SK-N-SH treated with all-trans-retinoic acid at 6 μM for 48 hours (cell line): ENCODE results near the gene RAB2B.

Source experiments
- ATAC-seq: fragments of 200-7000 bp; cut with Tn5 transposase; 3 replicates; pipeline ENCODE4 v1.9.1; 2020; ENCODE audit warnings: mild to moderate bottlenecking, moderate library complexity
- BACH2 ChIP-seq: fragments of 250-450 bp; sonication (Bioruptor Pico); IDR thresholded peaks from 2 replicates; pipeline ENCODE4 v1.9.0; 2021; ENCODE audit warnings: mild to moderate bottlenecking, borderline replicate concordance
- CSDC2 ChIP-seq: fragments of 250-450 bp; sonication (Bioruptor Pico); IDR thresholded peaks from 2 replicates; pipeline ENCODE4 v1.5.0; 2020; ENCODE audit warnings: mild to moderate bottlenecking, moderate library complexity
- ISL1 ChIP-seq: fragments of 250-450 bp; sonication (Bioruptor Pico); IDR thresholded peaks from 2 replicates; pipeline ENCODE4 v2.1.2; 2022; ENCODE audit warnings: mild to moderate bottlenecking, moderate library complexity
- POU6F1 ChIP-seq: fragments of 250-450 bp; sonication (Bioruptor Pico); IDR thresholded peaks from 2 replicates; pipeline ENCODE4 v1.8.0; 2021; ENCODE audit warnings: low read depth, mild to moderate bottlenecking, moderate library complexity, borderline replicate concordance
- RARB ChIP-seq: fragments of 250-450 bp; sonication (Bioruptor Pico); IDR thresholded peaks from 2 replicates; pipeline ENCODE4 v1.8.0; 2021; ENCODE audit warnings: mild to moderate bottlenecking, moderate library complexity
- SNAI2 ChIP-seq: fragments of 250-450 bp; sonication (Bioruptor Pico); IDR thresholded peaks from 2 replicates; pipeline ENCODE4 v1.5.0; 2020; ENCODE audit warnings: mild to moderate bottlenecking, moderate library complexity
- TCF4 ChIP-seq: fragments of 250-450 bp; sonication (Bioruptor Pico); IDR thresholded peaks from 2 replicates; pipeline ENCODE4 v1.8.0; 2021; ENCODE audit warnings: mild to moderate bottlenecking, moderate library complexity, borderline replicate concordance
- TOX ChIP-seq: fragments of 250-450 bp; sonication (Bioruptor Pico); IDR thresholded peaks from 2 replicates; pipeline ENCODE4 v1.8.0; 2021; ENCODE audit warnings: mild to moderate bottlenecking, moderate library complexity, borderline replicate concordance
- ZC3H10 ChIP-seq: fragments of 250-450 bp; sonication (Bioruptor Pico); IDR thresholded peaks from 2 replicates; pipeline ENCODE4 v1.5.1; 2021; ENCODE audit warnings: mild to moderate bottlenecking, moderate library complexity
- ZFP3 ChIP-seq: fragments of 250-450 bp; sonication (Bioruptor Pico); IDR thresholded peaks from 2 replicates; pipeline ENCODE4 v1.5.0; 2020; ENCODE audit warnings: mild to moderate bottlenecking, moderate library complexity
- ZFP30 ChIP-seq: fragments of 450-650 bp; formaldehyde crosslinking; IDR thresholded peaks from 2 replicates; pipeline ENCODE4 v1.5.0; 2022; ENCODE audit warnings: mild to moderate bottlenecking, moderate library complexity
- ZNF565 ChIP-seq: fragments of 450-650 bp; formaldehyde crosslinking; conservative IDR thresholded peaks from 2 replicates; pipeline ENCODE4 v1.5.0; 2020; ENCODE audit warnings: low read depth, mild to moderate bottlenecking, moderate library complexity
- ZNF70 ChIP-seq: fragments of 450-650 bp; formaldehyde crosslinking; IDR thresholded peaks from 2 replicates; pipeline ENCODE4 v1.5.0; 2020; ENCODE audit warnings: mild to moderate bottlenecking, moderate library complexity
- TF ChIP-seq, protein P1 (sequence below): fragments of 250-450 bp; sonication (Bioruptor Pico); IDR thresholded peaks from 2 replicates; pipeline ENCODE4 v1.5.1; 2021; ENCODE audit warnings: mild to moderate bottlenecking, moderate library complexity

RAB2B gene

GRCh38 chr14:21419528-21419927 lies 57.2 kb downstream of the RAB2B start:
- TF ChIP-seq, protein P1, sequence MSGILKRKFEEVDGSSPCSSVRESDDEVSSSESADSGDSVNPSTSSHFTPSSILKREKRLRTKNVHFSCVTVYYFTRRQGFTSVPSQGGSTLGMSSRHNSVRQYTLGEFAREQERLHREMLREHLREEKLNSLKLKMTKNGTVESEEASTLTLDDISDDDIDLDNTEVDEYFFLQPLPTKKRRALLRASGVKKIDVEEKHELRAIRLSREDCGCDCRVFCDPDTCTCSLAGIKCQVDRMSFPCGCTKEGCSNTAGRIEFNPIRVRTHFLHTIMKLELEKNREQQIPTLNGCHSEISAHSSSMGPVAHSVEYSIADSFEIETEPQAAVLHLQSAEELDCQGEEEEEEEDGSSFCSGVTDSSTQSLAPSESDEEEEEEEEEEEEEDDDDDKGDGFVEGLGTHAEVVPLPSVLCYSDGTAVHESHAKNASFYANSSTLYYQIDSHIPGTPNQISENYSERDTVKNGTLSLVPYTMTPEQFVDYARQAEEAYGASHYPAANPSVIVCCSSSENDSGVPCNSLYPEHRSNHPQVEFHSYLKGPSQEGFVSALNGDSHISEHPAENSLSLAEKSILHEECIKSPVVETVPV = no peak
- no peak for TF ChIP-seq CSDC2 (CRISPR knock-in tag)
- no peak for TF ChIP-seq SNAI2 (CRISPR knock-in tag)
- TF ChIP-seq TOX (CRISPR knock-in tag) = no peak
- TF ChIP-seq, all 23 proteins: peak for 0
- no peak for ATAC-seq

- no peak for TF ChIP-seq POU6F1 (CRISPR knock-in tag)
- no peak for TF ChIP-seq TOX (CRISPR knock-in tag)
- TF ChIP-seq SNAI2 (CRISPR knock-in tag) = no peak
Measured at GRCh38 chr14:21415329-21415728, 61.4 kb downstream of the RAB2B start.

GRCh38 chr14:21414137-21414631 lies 62.6 kb downstream of the RAB2B start:
- TF ChIP-seq BACH2 (CRISPR knock-in tag) = no peak
- TF ChIP-seq RARB (CRISPR knock-in tag) = no peak
- no peak for TF ChIP-seq POU6F1 (CRISPR knock-in tag)
- TF ChIP-seq ZNF70 (CRISPR knock-in tag) = no peak
- no peak for TF ChIP-seq ZFP30 (CRISPR knock-in tag)
- TF ChIP-seq, protein P1 = no peak
- no peak for TF ChIP-seq ISL1 (CRISPR knock-in tag)
- no peak for TF ChIP-seq ZNF565 (CRISPR knock-in tag)
- no peak for TF ChIP-seq ZC3H10 (CRISPR knock-in tag)
- TF ChIP-seq SNAI2 (CRISPR knock-in tag) = no peak
- no peak for TF ChIP-seq ZFP3 (CRISPR knock-in tag)
- TF ChIP-seq TCF4 = no peak
- ATAC-seq = no peak

More at GRCh38 chr14:21415329-21415728, 61.4 kb downstream of the RAB2B start:
- no peak for ATAC-seq
